Astrocyte (in vitro differentiated cells and primary cell): ENCODE results near the gene MED4. TPM values are rescaled to one million over a fixed set of nuclear protein-coding genes. Genes with fewer than 3 reads are reported as not detected.
"Not testable (repeated sequence)": the region's sequence is repeated elsewhere in the genome, so short reads cannot be mapped to it uniquely, and the experiment has no call there.

ENCODE experiments used
- DNase-seq: peaks from one replicate; pipeline ENCODE4 v3.0.0-alpha.2; 2010; ENCODE audit warnings: low read depth
- FAIRE-seq: peaks from 2 replicates; lab custom pipeline; 2011; peaks lifted over from hg19 to GRCh38; lab: Jason Lieb, UNC
- H2AFZ ChIP-seq: 2 replicates; pipeline ENCODE4 v1.6.0; 2012; ENCODE audit warnings: low read depth, low read length, inconsistent platforms
- H3K27ac ChIP-seq: 2 replicates; pipeline ENCODE4 v1.5.1; 2011; ENCODE audit warnings: low read depth, low read length, inconsistent platforms
- H3K27me3 ChIP-seq: 2 replicates; pipeline ENCODE4 v1.6.0; 2011; ENCODE audit warnings: low read length, inconsistent platforms; ENCODE audit not compliant: insufficient read depth
- H3K36me3 ChIP-seq: 2 replicates; pipeline ENCODE4 v1.5.1; 2011; ENCODE audit warnings: low read length, inconsistent platforms; ENCODE audit not compliant: insufficient read depth
- H3K4me1 ChIP-seq: 2 replicates; pipeline ENCODE4 v1.5.1; 2011; ENCODE audit warnings: low read length, inconsistent platforms; ENCODE audit not compliant: insufficient read depth
- H3K4me2 ChIP-seq: 2 replicates; pipeline ENCODE4 v1.6.0; 2012; ENCODE audit warnings: low read length, inconsistent platforms
- H3K4me3 ChIP-seq: 2 replicates; pipeline ENCODE4 v1.5.1; 2011; ENCODE audit warnings: low read depth, mild to moderate bottlenecking, low read length, inconsistent platforms; ENCODE audit not compliant: insufficient read depth
- H3K79me2 ChIP-seq: 2 replicates; pipeline ENCODE4 v1.6.0; 2012; ENCODE audit warnings: mild to moderate bottlenecking, low read length, inconsistent platforms; ENCODE audit not compliant: insufficient read depth
- H3K9ac ChIP-seq: 2 replicates; pipeline ENCODE4 v1.6.0; 2012; ENCODE audit warnings: mild to moderate bottlenecking, low read length, inconsistent platforms
- H3K9me3 ChIP-seq: 2 replicates; pipeline ENCODE4 v1.5.1; 2012; ENCODE audit warnings: low read depth, mild to moderate bottlenecking, low read length, inconsistent platforms; ENCODE audit not compliant: insufficient read depth
- H4K20me1 ChIP-seq: 2 replicates; pipeline ENCODE4 v1.6.0; 2012; ENCODE audit warnings: low read length, inconsistent platforms; ENCODE audit not compliant: insufficient read depth
- H3K27ac Mint-ChIP-seq: one replicate; pipeline ENCODE4 v1.8.0; 2021; ENCODE audit warnings: mild to moderate bottlenecking, mixed read lengths; ENCODE audit not compliant: unreplicated experiment
- H3K27me3 Mint-ChIP-seq: one replicate; pipeline ENCODE4 v1.8.0; 2021; ENCODE audit warnings: low read depth, mixed read lengths; ENCODE audit not compliant: unreplicated experiment
- H3K36me3 Mint-ChIP-seq: one replicate; pipeline ENCODE4 v1.8.0; 2021; ENCODE audit warnings: low read depth, mixed read lengths; ENCODE audit not compliant: unreplicated experiment
- H3K4me1 Mint-ChIP-seq: one replicate; pipeline ENCODE4 v1.8.0; 2021; ENCODE audit warnings: low read depth, mixed read lengths; ENCODE audit not compliant: unreplicated experiment
- H3K4me3 Mint-ChIP-seq: one replicate; pipeline ENCODE4 v1.8.0; 2021; ENCODE audit warnings: mild to moderate bottlenecking, moderate library complexity, mixed read lengths; ENCODE audit not compliant: unreplicated experiment
- H3K9me3 Mint-ChIP-seq: one replicate; pipeline ENCODE4 v1.8.0; 2021; ENCODE audit warnings: mild to moderate bottlenecking, mixed read lengths; ENCODE audit not compliant: unreplicated experiment
- CTCF ChIP-seq: IDR thresholded peaks from 2 replicates; pipeline ENCODE4 v1.5.1; 2011; ENCODE audit warnings: low read depth, mild to moderate bottlenecking, inconsistent platforms, low read length, moderate library complexity; ENCODE audit not compliant: insufficient read depth
- EZH2 ChIP-seq: IDR thresholded peaks from 2 replicates; pipeline ENCODE4 v1.6.1; 2012; ENCODE audit warnings: mild to moderate bottlenecking, low read length, inconsistent platforms; ENCODE audit not compliant: insufficient read depth
- total RNA-seq: library from RNA; stranded (reverse); gene quantifications from 2 replicates; pipeline ENCODE4 v1.2.1, GENCODE V29; 2021

Gene MED4
- total RNA-seq, 1 donor from 2014 or later, result 37.5 TPM

GRCh38 chr13:48068036-48068435 lies 26.9 kb downstream of the MED4 start:
- no peak overlapping the region for H3K4me3 Mint-ChIP-seq

GRCh38 chr13:48066310-48066989 lies 28.5 kb downstream of the MED4 start:
- Histone ChIP-seq H2AFZ (no peak overlapping the region), H3K4me1 (no peaks in the 10 kb centered on the region), H3K79me2 (no peaks in the 10 kb centered on the region), H3K27ac (no peak overlapping the region), H4K20me1 (no peaks in the 10 kb centered on the region), H3K9me3 (peaks cover 15% of the 10 kb centered on the region), H3K9ac (no peak overlapping the region), H3K4me2 (no peak overlapping the region), H3K27me3 (no peaks in the 10 kb centered on the region), H3K4me3 (no peak overlapping the region), H3K36me3 (peaks cover 20% of the 10 kb centered on the region)
- H3K4me1 Mint-ChIP-seq, result peaks cover 9% of the 10 kb centered on the region
- peaks cover 54% of the 10 kb centered on the region for H3K36me3 Mint-ChIP-seq
- DNase-seq (peak; percentile 12), FAIRE-seq (no peak)
- no peaks in the 10 kb centered on the region for H3K27me3 Mint-ChIP-seq
- TF ChIP-seq CTCF (no peak), EZH2 (no peak)
- peak overlapping the region; percentile 87 for H3K27ac Mint-ChIP-seq
- H3K4me3 Mint-ChIP-seq, result no peak overlapping the region
- peaks cover 27% of the 10 kb centered on the region for H3K9me3 Mint-ChIP-seq

More at GRCh38 chr13:48068036-48068435, 26.9 kb downstream of the MED4 start:
- TF ChIP-seq EZH2 (no peak), CTCF (no peak)
- Histone ChIP-seq H4K20me1 (no peaks in the 10 kb centered on the region), H3K4me2 (no peak overlapping the region), H3K27me3 (no peaks in the 10 kb centered on the region), H3K4me3 (no peak overlapping the region), H3K27ac (no peak overlapping the region), H3K9me3 (peaks cover 24% of the 10 kb centered on the region), H3K9ac (no peak overlapping the region), H3K4me1 (no peaks in the 10 kb centered on the region), H3K79me2 (no peaks in the 10 kb centered on the region), H2AFZ (no peak overlapping the region), H3K36me3 (peaks cover 24% of the 10 kb centered on the region)
- peaks cover 5% of the 10 kb centered on the region for H3K4me1 Mint-ChIP-seq
- H3K27me3 Mint-ChIP-seq, result no peaks in the 10 kb centered on the region
- H3K27ac Mint-ChIP-seq, result no peak overlapping the region
- peaks cover 38% of the 10 kb centered on the region for H3K9me3 Mint-ChIP-seq
- DNase-seq, result no peak
- FAIRE-seq, result no peak
- peaks cover 68% of the 10 kb centered on the region for H3K36me3 Mint-ChIP-seq

- not testable (repeated sequence) for H3K79me2 ChIP-seq, DNase-seq, H4K20me1 ChIP-seq, H3K4me3 Mint-ChIP-seq, H3K9ac ChIP-seq, H3K27ac Mint-ChIP-seq, H3K4me3 ChIP-seq, H3K27ac ChIP-seq, H2AFZ ChIP-seq, H3K36me3 ChIP-seq, FAIRE-seq, H3K4me1 ChIP-seq, H3K4me2 ChIP-seq, H3K27me3 Mint-ChIP-seq, H3K9me3 Mint-ChIP-seq, H3K9me3 ChIP-seq, H3K27me3 ChIP-seq
- Mint-ChIP-seq H3K36me3 (peaks cover 18% of the 10 kb centered on the region), H3K4me1 (peaks cover 14% of the 10 kb centered on the region)
Observed at GRCh38 chr13:48059951-48060350, 35.0 kb downstream of the MED4 start.

GRCh38 chr13:48058536-48058935 lies 36.4 kb downstream of the MED4 start:
- H3K4me3 ChIP-seq, H2AFZ ChIP-seq, FAIRE-seq, H3K4me2 ChIP-seq, H3K27me3 Mint-ChIP-seq, H4K20me1 ChIP-seq, H3K9ac ChIP-seq, H3K79me2 ChIP-seq, H3K9me3 Mint-ChIP-seq, H3K27ac ChIP-seq, H3K4me1 ChIP-seq, H3K4me3 Mint-ChIP-seq, H3K27me3 ChIP-seq, H3K36me3 ChIP-seq, H3K9me3 ChIP-seq: not testable (repeated sequence)
- Mint-ChIP-seq H3K36me3 (peaks cover 18% of the 10 kb centered on the region), H3K27ac (peak overlapping the region; percentile 47), H3K4me1 (peaks cover 14% of the 10 kb centered on the region)
- peak; percentile 30 for DNase-seq
